HG03108 (cell line): ENCODE measurements around the gene DENND2A.
"Not testable (repeated sequence)": the region's sequence is repeated elsewhere in the genome, so short reads cannot be mapped to it uniquely, and the experiment has no call there.

Experiments used
- ATAC-seq: cut with Tn5 transposase; IDR thresholded peaks from one replicate; pipeline ENCODE4 v1.9.1; 2021; ENCODE audit warnings: moderate library complexity; ENCODE audit not compliant: unreplicated experiment

Gene DENND2A

DNA sequence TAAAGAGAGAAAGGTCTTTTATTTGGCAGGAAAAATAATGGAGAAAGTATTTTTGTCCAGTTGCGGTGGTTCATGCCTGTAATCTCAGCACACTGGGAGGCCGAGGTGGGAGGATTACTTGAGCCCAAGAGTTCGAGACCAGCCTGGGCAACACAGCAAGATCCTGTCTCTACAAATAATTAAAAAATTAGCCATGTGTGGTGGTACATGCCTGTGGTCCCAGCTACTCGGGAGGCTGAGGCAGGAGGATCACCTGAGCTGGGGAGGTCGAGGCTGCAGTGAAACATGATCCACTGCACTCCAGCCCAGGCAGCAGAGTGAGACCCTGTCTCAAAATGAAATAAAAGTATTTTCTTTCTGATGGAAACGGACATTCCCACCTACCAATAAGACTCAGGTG lies 83.5 kb downstream of the DENND2A start:
- ATAC-seq = no peak

DNA sequence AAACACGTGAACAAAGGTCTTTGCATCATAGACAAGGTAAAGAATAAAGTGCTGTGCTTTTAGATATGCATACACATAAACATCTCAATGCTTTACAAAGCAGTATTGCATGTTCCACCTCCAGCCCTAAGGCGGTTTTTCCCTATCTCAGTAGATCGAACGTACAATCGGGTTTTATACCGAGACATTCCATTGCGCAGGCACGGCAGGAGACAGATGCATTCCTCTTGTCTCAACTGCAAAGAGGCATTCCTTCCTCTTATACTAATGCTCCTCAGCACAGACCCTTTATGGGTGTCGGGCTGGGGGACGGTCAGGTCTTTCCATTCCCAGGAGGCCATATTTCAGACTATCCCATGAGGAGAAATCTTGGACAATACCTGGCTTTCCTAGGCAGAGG lies 87.4 kb downstream of the DENND2A start:
- ATAC-seq = not testable (repeated sequence)

GRCh38 chr7:140552240-140552679 lies 88.4 kb downstream of the DENND2A start:
- ATAC-seq = no peak

GRCh38 chr7:140551355-140552239 lies 89.0 kb downstream of the DENND2A start:
- no peak for ATAC-seq

- no peak for ATAC-seq
These were observed 93.7 kb downstream of the DENND2A start for GRCh38 chr7:140546947-140547346.

GRCh38 chr7:140544388-140544826 lies 96.2 kb downstream of the DENND2A start:
- ATAC-seq = no peak

- ATAC-seq = no peak
These were observed 98.4 kb downstream of the DENND2A start for GRCh38 chr7:140542228-140542603.

DNA sequence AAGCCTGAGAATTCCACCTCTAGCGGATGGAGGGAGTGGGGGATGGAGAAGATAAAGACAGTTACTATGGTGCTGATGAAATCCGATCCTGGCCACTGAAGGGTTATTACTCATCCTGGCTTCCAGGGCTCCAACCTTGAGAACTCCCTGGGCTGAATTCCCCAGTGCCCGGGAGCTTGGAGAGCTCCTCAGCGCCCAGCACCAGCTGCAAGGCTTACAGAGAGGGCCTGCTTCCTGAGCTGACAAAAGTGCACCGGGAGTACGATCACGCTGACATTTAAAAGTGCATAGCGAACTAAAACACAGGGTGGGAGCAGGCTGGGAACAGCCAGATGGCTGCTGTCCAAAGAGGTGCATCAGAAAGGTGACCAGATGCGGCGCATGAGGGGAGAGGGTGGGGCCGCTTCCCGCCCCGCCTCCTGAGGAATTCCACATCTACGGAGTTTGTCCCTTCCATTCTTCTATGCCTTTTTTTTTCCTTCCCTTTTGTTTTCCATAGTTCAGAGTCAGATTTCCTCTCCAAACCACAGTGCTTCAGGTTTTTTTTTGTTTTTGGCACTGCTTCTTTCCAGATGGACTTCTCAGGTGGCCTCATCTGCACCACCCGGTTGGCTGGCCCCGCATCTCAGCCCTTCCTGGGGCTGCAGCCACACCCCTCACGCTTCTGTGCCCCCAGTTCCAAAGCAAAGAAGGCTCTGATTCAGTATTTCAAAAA lies 98.9 kb downstream of the DENND2A start:
- no peak for ATAC-seq

- no peak for ATAC-seq
These were observed 99.5 kb downstream of the DENND2A start for GRCh38 chr7:140541176-140541512.

GRCh38 chr7:140540136-140540777 lies 100.4 kb downstream of the DENND2A start:
- ATAC-seq = no peak

DNA sequence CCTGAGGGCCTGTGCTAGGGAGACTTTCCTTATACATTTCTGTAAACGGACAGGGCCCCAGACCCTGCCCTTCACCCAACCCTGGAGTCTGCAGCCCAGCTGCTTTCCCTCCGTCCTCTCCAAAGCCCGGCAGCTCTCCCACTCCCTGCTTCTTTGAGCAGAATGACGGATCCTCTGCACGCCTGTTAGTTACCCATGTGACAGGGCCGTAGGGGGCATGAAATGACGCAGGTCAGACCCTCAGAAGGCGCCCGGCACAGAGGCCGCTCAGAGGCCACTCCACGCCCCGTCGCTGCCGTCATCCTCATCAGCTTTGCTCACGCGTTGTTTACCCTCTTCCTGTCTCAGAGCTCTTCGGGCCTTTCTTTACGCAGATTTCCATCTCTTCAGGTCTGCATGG lies 101.2 kb downstream of the DENND2A start:
- no peak for ATAC-seq

DNA sequence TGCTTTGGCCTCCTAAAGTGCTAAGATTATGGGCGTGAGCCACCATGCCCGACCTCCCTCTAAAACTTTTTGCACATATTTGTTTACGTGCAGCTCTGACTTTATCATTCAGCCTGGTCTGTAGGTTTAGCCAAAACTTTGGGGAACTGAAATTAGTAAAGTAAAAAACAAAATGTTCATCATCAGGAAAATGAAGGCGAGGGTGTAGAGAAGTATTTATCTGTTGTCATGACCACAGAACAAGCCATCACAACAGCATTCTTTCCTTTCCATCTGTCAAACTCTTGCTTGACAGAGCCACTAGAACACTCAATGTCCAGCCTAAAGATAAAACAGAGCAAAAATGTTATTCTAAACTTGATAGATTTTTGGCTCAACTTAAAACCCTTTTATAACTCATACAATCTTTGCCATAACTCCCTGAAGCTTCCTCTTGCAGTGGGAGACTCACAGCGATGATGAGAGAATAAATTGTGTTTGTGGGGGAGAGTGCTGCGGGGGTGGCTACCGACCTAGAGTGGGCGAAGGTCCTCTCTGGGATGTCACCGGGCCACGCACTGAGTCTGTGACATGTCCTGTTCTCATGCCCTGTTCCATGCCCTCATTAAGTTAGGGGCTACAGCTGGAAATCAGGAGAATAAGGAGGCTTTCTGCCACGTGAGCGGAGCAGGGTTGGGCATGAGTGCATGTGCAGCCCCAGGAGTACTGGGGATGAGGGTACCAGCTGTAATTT lies 102.7 kb downstream of the DENND2A start:
- no peak for ATAC-seq

GRCh38 chr7:140534743-140535142 lies 105.9 kb downstream of the DENND2A start:
- no peak for ATAC-seq

- no peak for ATAC-seq
These were observed 107.2 kb downstream of the DENND2A start for GRCh38 chr7:140533394-140533872.

DNA sequence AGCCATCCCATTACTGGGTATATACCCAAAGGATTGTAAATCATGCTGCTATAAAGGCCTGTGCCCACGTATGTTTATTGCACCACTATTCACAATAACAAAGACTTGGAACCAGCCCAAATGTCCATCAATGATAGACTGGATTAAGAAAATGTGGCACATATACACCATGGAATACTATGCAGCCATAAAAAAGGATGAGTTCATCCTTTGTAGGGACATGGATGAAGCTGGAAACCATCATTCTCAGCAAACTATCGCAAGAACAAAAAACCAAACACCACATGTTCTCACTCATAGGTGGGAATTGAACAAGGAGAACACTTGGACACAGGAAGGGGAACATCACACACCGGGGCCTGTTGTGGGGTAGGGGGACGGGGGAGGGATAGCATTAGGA lies 111.2 kb downstream of the DENND2A start:
- not testable (repeated sequence) for ATAC-seq

GRCh38 chr7:140526787-140527664 lies 113.6 kb downstream of the DENND2A start:
- no peak for ATAC-seq

DNA sequence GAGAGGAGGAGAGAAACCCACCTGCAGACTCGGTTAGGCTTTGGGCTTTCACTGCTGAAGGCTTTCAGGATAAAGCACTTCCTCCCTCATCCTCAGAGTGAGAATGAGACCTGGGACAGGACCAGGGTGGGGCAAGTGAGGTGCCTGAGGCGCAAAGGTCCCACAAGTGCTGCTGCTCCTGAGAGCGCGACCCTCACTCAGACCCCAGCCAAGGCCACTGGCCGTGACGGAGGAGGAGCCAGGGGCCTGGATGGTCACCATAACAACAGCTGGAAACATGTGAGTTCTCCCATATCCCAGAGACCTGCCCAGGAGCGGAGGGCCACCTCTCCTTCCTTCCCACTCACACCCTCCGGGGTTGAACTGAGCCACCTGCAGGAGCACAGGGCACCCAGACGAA lies 114.4 kb downstream of the DENND2A start:
- no peak for ATAC-seq

GRCh38 chr7:140525743-140526142 lies 114.9 kb downstream of the DENND2A start:
- no peak for ATAC-seq

GRCh38 chr7:140521421-140521820 lies 119.2 kb downstream of the DENND2A start:
- ATAC-seq = no peak

DNA sequence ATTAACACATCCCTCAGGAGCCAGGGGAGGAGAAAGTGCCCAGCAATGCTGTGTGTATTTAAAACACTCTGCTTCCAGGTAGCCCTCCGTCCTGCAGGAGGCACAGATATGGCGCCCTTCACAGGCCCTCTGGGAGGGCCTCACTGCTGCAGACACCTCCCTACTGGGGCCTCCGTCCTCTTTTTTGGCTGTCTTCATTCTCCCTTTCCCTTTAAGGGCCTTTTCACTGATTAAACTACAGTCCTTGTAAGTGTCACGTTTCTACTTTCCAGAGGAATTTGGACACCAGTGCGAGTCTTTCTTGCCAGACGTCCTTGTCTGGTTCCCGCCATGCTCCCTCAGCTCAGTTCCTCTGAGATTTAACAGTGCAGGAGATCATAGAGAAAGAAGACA lies 121.6 kb downstream of the DENND2A start:
- ATAC-seq = no peak
